ENCODE results near the gene MCOLN3.
A peak's percentile ranks its signal among the peaks of the same experiment; 100 is the strongest.
"Not testable (repeated sequence)": the region's sequence is repeated elsewhere in the genome, so short reads cannot be mapped to it uniquely, and the experiment has no call there.

The MCOLN3 gene

DNA sequence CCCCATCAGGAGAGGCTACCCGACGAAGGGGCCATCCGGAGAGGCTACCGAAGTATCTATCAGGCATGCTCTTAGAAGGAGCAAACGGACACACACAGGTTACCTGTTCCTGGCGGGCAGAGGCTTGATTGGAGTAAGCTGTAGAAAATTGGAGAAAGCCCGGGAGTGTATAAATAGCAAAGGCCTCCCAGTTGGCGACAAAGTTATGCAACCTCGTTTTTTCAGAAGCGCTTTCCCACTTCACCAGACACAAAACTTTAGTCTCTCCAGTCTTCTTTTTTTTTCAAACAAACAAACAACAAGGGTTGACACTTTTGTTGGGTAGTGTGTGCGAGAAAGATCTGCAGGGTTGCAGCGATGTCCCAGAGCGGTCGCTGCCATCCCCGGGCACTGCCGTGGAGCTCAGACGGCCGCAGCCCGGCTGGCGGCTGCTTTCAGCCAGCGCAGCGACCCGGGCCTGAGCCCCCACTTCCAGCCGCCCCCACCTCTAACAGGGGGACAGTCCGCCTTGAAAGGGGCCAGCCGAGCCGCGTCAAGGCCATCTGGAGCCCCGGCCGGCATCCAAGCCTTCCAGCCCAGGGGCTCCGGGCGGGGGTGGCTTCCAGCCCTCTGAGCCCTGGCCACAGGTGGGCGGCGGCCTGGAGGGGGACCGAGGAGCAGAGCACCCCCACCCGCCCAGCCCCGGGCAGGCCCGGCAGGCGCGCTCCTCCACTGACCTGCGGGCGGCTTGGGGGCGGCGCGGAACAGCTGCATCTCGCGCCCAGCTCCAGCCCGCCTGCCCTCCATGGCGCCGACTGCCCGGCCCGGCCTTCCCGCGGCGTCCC, 616 bp downstream of the MCOLN3 start:
- no peak for DNase-seq (ENCODE audit: low read depth)

DNA sequence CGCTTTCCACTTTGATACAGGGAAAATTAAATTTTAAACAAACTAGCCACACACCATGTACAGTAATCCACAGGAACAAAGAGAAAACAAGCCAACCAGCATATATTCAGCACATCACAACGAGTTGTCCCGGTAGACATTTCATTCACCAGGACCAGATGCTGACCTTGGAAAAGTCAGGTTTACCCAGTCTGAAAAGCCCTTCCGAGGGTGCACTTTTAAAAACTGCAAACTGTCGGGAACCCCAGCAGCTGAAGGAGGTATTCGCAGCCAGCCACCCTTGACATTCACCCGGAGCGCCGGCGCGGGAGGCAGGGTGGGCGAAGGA, 1.2 kb downstream of the MCOLN3 start:
- DNase-seq (ENCODE audit: low read depth): no peak

DNA sequence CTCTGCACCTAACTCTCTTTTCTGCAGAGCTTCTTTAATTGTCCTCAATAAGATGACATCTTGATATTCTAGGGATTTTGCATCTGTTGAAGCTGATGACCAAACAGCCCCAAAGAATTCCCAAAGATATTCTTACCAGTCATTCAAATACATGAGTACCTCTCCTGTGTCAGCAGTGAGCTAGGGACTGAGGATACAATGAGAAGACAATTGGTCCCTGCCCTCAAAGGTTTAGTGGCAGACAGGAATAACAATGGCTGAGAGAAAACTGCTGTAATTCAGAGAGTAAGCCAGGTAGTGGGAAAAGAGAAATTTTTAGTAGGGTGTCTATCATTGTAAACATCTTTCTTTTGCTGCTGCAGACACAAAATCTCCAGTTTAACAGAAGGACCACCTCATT, 5.9 kb downstream of the MCOLN3 start:
- DNase-seq (ENCODE audit: low read depth): no peak

DNA sequence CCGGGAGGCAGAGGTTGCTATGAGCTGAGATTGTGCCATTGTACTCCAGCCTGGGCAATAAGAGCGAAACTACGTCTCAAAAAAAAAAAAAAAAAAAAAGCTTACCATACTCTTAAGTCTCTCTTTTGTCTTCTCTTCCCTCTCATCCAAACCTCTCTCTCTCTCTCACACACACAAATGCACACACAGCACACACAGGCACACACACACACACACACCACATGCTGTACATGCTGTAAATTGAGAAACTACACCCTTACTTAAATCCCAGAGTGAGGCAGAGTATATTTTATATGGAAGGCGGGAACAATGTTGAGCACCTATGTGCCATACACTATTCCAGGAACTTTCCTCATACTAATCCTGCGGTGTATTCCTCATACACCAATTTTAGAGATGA, 6.5 kb downstream of the MCOLN3 start:
- no peak for DNase-seq (ENCODE audit: low read depth)

DNA sequence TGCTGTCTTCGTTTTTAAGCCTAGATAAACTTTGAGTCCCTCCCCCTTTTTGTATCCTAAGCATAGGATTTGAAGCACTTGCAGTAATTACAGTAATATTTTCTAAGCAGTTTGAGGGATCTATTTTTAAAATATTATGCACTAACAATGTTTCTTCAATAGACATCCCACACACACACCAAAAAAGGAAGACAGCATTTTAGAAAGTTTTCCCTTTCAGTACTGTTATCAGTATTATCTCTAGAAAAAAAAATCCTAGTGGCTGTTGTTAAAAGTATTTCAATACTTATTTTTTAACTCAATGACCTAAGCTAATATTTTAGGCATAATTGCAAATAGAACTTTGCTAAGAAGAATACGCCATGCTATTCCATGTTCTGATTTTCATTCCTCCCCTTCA, 15.1 kb downstream of the MCOLN3 start:
- DNase-seq (ENCODE audit: low read depth): no peak

DNA sequence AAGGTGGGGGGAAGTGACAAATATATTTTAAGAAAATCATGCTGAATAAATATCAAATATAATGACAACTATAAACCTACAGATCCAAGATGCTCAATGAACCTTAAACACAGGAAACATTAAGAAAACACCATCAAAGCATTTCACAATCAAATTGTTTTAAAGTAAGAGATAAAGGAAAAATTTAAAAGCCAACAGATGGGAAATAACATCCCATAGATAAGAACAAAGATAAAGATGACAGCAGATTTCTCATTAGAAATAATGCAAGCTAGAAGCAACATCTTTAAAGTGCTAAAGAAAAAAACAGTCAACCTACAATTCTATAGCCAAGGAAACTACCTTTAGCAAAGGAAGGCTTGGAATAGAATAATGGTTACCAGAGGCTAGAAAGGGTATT, 17.8 kb downstream of the MCOLN3 start:
- DNase-seq (ENCODE audit: low read depth): no peak

DNA sequence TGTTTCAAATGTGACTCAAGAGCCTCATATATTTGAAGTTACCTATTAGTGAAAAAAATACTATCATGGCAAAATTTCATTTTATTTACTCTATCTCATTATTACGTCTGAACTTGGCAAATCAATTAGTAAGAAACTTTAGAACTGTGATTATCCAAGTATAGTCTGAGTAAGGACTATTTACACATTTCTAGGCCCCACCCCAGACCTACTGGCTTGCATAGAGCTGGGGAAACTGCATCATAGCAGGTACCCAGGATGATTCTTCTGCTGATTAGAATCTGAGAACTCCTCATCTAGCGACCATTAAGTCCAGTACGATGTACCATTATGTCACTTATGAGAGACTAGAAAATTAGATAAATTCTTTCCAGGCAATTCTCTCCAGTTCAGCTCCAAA, 20.1 kb downstream of the MCOLN3 start:
- DNase-seq (ENCODE audit: low read depth): no peak

DNA sequence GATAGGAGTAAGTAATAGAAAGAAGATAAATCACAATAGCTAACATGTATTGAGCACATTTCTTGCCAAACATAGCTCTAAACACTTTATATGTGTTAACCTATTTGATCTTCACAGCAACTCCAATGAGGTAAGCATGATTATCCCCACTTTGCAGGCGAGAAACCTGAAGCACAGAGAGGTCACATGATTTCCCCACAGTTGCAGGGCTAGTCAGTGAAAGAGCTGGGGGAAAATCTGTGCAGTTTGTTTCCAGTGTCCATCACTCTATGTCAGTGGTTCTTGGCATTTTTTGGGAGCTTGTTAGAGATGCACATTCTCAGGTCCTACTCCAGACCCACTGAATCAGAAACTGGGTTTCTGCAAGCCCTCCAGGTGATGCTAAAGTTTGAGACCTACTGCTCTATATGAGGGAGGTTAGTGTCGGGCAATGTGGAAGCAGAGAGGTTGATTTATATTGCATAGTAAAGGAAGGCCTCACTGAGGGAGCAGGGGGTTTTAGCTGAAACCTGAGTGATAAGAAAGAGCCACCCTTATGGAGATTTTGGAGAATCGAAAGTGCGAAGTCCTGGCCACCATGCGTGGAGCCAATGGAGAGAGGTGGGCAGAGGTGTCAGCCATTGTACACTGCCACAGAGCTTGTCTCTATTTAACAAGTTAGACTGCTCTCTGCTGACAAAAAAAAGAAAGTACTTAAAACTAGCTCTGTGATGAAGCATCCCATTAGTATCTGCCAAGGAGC, 20.9 kb downstream of the MCOLN3 start:
- DNase-seq (ENCODE audit: low read depth): no peak

DNA sequence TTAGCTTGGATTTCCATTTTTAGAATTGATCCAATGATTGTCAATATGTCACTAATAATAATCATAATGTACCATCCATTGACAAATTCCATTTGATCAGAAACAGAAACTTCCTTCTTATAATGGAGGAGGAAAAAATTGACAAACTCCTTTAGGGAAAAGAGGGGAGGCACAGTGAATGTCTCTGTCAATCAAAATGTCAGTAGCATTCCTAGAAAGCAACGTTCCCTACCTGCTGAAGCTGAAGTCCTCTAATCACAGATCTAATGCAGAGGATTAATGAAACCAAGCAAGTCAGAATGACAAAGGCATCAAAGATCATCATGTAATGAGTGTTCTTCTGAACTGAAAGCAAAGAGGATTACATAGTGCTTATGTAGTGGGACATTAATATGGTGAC, 22.4 kb downstream of the MCOLN3 start:
- no peak for DNase-seq (ENCODE audit: low read depth)

DNA sequence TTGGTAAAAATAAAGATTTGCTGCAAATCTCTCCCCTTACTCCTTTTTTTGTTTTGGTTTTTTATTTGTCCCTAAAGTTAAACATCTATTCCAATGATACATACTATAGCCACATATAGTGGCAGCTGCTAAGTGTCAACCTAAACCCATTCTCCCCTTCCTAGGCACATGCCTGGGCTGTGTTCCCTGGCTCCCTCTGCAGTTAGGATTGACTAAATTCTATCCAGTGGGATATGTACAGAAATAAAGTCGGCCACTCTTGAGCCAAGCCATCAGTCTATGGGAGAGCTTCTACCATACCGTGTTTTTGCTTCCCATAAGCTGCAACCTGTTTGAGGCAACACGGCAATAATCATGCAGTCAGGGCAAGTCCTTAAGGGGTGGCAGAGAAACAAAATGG, 23.6 kb downstream of the MCOLN3 start:
- no peak for DNase-seq (ENCODE audit: low read depth)

DNA sequence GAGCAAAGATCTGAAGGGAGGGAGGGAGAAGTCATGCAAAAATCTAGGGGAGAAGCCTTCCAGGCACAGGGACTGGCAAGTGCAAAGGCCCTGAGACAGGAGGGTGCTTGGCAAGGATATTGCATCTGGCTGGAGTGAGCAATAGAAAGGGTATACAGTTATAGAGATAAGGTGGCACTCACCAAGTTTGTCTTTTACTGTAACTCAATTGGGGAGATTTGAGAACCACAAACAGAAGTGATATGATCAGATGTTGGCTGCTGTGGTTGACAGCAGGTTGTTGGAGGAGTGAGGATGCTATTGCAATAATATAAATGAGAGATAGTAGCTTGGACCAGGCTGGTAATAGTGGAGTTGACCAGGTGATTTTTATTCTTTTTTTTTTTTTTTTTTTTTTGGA, 25.6 kb downstream of the MCOLN3 start:
- DNase-seq (ENCODE audit: low read depth): no peak

DNA sequence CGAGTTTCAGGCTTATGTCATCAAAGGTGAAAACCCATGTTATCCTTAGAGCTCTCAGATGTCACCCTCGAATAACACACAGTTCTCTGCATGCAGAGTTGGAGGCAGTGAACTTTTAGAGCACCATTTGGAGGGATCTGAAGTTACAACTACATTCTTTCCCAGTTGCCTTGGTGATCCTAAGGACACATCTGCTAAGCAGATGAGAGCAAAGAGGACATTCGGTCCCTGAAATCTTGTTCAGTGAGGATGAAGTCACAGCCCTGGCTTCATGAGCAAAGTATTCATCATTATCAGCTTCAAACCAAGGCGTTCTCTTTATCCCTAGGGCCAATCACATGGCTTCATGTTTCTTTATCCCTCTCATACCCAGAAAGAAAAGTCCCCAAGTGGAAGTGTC, 28.3 kb downstream of the MCOLN3 start:
- DNase-seq (ENCODE audit: low read depth): peak; percentile 61

DNA sequence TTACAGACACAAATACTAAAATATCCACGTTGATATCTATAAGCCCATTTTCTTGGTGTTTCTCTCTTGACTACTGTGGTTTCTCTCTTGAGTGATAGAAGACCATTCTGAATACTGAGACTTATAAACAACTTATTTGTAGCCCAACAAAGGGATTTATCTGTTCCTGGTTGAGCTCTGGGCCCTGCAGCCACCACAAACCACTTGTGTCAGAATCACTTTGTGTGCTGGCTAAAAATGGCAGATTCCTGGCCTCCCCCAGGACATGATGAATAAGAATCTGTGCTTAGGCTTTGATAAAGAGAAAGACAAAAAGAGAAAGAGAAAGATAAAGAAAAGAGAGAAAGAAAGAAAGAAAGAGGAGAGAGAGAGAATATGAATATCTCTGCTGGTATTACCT, 32.5 kb downstream of the MCOLN3 start:
- no peak for DNase-seq (ENCODE audit: low read depth)

DNA sequence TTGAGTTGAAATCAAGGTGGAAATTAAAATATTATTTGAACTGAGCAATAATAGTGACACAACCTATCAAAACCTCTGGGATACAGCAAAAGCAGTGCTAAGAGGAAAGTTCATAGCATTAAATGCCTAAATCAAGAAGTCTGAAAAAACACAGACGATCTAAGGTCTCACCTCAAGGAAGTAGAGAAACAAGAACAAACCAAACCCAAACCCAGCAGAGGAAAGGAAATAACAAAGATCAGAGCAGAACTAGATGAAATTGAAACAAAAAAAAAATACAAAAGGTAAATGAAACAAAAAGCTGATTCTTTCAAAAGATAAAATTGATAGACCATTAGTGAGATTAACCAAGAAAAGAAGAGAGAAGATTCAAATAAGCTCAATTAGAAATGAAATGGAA, 42.7 kb downstream of the MCOLN3 start:
- DNase-seq (ENCODE audit: low read depth): not testable (repeated sequence)

DNA sequence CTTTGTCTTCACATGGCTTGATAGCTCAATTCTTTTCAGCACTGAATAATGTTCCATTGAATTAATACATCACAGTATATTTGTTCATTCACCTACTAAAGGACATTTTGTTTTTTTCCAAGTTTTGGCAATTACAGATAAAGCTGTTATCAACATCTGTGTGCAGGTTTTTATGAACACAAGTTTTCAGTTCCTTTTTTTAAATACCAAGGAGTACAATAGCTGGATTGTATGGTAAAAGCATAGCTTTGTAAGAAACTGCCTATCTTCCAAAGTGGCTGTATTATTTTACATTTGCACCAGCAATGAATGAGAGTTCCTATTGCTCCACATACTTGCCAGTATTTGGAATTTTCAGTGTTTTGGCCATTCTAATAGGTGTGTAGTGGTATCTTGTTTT, 46.6 kb downstream of the MCOLN3 start:
- no peak for DNase-seq (ENCODE audit: low read depth)

DNA sequence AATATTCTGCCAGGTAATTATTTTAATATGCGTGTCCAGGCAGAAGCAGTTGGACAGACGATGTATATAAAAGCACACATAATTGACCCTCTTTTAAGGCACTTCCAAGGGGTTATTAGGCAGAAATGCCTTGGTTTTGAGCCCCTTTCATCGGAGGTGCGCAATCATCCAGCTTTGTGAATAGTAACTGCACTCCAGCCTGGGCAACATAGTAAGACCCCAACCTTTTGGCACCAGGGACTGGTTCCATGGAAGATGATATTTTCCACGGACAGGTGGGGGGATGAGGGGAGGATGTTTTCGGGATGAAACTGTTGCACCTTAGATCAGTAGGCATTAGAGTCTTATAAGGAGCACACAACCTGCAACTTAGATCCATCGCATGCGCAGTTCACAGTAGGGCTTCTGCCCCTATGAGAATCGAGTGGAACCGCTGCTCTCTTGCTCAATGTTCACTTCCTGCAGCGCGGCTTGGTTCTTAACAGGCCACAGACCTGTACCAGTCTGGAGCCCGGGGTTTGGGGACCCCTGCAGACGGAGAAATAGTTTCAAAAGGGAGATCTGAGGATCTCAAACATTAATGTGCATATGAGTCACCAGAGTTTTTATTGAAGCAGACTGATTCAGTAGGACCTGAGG, 49.5 kb downstream of the MCOLN3 start:
- no peak for DNase-seq (ENCODE audit: low read depth)

DNA sequence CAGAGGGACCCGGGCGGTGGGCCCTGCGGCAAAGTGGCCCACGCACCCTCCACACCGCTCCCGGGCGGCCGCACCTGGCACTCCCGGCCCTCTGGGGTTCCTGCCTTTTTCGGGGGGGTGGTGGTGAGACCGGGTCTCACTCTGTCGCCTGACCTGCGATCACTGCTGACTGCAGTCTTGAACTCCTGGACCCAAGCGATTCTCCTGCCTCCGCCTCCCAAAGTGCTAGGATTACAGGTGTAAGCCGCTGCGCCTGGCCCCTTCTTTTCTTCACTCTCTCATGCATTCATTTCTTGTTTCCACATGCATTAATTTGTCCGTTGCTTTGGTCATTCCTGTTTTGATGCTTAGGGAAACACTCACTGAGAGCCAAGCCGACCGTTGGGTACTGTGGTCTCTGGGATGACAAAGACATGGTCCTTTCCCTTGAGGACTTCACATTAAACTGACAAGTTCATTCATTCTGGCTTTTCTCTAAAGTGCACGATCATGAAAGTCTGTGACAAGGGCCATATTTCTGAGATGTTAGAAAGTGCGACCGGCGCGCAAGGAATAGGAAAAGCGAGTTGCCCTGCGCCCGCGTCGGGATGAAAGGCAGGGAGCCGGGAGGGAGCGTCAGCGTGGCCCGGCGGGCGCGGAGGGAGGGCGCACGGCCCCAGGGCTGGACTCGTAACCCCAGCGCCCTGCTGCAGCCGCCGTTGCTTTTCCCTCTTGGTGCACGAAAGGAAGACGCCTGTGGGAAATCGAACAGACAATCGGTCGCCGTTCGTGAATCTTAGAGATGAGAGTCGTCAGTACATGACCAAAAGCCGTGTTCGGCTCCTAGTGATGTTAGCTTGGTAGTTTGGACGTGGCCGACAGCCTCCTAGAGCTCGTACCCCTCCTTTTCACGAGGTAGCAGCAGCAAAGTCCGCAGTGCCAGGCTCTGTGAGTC, 50.4 kb downstream of the MCOLN3 start:
- DNase-seq (ENCODE audit: low read depth): no peak

DNA sequence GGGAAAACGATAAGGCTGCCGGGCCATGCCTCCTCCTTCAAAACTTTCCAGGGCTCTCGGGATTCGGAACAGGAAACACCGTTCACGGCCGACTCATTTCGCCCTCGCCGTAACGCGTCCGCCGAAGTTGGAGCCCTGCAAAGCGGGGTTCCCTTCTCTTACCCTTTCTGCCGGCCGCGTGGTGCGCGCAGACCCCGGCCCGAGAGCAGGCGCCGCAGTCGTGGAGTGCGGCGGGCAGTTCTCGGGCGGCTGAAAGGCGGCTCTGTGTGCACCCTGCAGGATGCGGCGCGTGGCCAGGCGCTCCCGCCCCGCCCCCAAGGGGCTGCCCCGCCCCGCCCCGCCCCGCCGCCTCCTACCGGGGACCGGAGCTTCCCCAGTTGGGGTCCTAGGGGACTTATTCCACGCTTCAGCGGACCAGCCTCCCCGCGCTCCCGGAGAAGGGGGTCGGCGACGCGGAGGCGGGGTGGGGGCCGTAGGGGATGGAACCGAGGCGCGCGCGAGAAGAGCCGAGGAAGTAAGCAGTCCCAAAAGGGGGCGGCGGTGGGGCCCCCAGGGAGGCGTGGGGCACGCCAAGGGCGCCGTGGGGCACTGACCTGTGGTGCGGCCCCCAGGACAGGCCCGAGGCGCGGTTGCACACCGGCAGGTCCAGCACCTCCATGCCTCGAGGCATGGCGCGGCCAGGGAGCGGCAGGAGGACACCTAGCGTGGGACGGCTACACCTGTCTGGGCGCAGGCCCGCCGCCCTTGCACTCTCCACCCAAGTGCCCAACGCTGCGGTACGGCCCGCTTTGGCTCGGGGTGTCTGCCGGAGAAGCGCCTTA, 51.2 kb downstream of the MCOLN3 start, which contains the start of gene MCOLN2:
MCOLN2 (minus strand) TSS at position 268 of the 821 bp plus-strand sequence; CDS start at position 27, 241 bp downstream.
- DNase-seq (ENCODE audit: low read depth): no peak

DNA sequence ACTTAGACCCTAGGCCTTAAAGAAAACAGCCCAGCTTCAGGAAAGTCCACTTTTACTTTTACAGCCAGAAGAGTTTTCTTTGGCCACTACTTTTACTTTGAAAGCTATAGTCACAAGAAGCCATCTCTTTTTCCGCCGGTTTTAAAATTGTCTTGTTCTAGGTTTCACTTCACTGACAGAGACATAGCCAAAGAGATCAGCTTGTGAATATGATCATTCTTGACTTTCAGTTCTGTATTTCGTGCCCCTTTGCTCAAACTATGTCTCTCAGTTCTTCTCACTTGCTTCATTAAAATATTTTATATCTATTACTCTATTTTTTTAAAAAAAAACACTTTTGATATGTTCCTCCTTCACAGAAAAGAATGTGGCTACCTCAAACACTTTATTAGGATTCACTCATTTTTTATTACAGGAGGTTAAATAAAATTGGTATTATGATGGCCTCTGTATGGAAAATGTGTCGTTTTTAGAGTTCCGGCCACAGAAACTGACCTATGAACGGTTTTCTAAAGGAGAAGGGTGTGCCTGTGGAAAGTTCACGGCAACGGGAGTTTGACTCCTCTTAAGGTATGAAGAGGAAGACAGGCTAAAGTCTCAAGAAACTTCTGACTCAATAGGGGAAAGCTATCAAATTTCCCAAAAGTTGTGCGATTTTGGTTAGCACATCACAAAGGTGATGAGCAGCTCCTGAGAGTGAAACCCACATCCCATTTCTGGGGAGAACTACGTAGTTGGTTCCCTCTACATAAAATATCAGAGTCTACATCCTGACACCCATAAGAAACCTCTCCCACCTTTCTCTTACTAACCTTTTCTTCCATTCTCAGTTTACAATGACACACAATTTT, 52.6 kb downstream of the MCOLN3 start:
- no peak for DNase-seq (ENCODE audit: low read depth)

Measured in fibroblast of the conjunctiva (primary cell).